ENCODE measurements around the gene SLC9A9. TPM values are rescaled to one million over a fixed set of nuclear protein-coding genes. Genes with fewer than 3 reads are reported as not detected.
"Not testable (repeated sequence)": the region's sequence is repeated elsewhere in the genome, so short reads cannot be mapped to it uniquely, and the experiment has no call there.

Gene SLC9A9
- total and polyA plus RNA-seq, 2 experiments from 2014 or later = 2.2 to 6.8 TPM

- TF ChIP-seq CTCF (IDR thresholded peaks at IDR 0.05; ENCODE audit: poor library complexity) = no peak
- no peak for TF ChIP-seq EZH2 (IDR thresholded peaks at IDR 0.05; ENCODE audit: borderline replicate concordance)
- TF ChIP-seq EZH2phosphoT487 (IDR thresholded peaks at IDR 0.05; ENCODE audit: low read depth, severe bottlenecking, unreplicated experiment) = no peak
- Histone ChIP-seq H3K4me3 (no peak overlapping the region), H3K36me3 (replicated peaks; ENCODE audit: insufficient read depth, low read depth) (no peaks in the 10 kb centered on the region), H3K27ac (peak overlapping the region; percentile 0), H4K20me1 (ENCODE audit: insufficient read depth, poor library complexity, severe bottlenecking) (no peaks in the 10 kb centered on the region), H3K9me2 (replicated peaks; ENCODE audit: insufficient read depth) (no peaks in the 10 kb centered on the region), H3K4me1 (ENCODE audit: insufficient read depth) (no peaks in the 10 kb centered on the region), H3K9me3 (ENCODE audit: low read depth) (no peaks in the 10 kb centered on the region), H3K79me2 (no peaks in the 10 kb centered on the region), H3K4me2 (no peak overlapping the region), H3K27me3 (no peaks in the 10 kb centered on the region), H2AFZ (no peak overlapping the region)
- 74% methylated on average over 1 of the region's 1 CpG for WGBS (ENCODE audit: low lambda C conversion rate, missing lambda C conversion rate)
- no peak for DNase-seq (ENCODE audit: low spot score)
These were observed 322.2 kb downstream of the SLC9A9 start for GRCh38 chr3:143526011-143526545.

- Histone ChIP-seq H3K4me3 (no peak overlapping the region), H3K4me1 (ENCODE audit: insufficient read depth) (no peaks in the 10 kb centered on the region), H3K9me3 (ENCODE audit: low read depth) (no peaks in the 10 kb centered on the region), H3K9me2 (replicated peaks; ENCODE audit: insufficient read depth) (no peaks in the 10 kb centered on the region), H4K20me1 (ENCODE audit: insufficient read depth, poor library complexity, severe bottlenecking) (no peaks in the 10 kb centered on the region), H3K27ac (no peak overlapping the region), H3K79me2 (no peaks in the 10 kb centered on the region), H3K27me3 (no peaks in the 10 kb centered on the region), H3K4me2 (no peak overlapping the region), H3K36me3 (replicated peaks; ENCODE audit: insufficient read depth, low read depth) (no peaks in the 10 kb centered on the region), H2AFZ (no peak overlapping the region)
- no peak for DNase-seq (ENCODE audit: low spot score)
- TF ChIP-seq EZH2 (IDR thresholded peaks at IDR 0.05; ENCODE audit: borderline replicate concordance) = no peak
- no peak for TF ChIP-seq EZH2phosphoT487 (IDR thresholded peaks at IDR 0.05; ENCODE audit: low read depth, severe bottlenecking, unreplicated experiment)
- TF ChIP-seq CTCF (IDR thresholded peaks at IDR 0.05; ENCODE audit: poor library complexity) = no peak
- WGBS (ENCODE audit: low lambda C conversion rate, missing lambda C conversion rate) = 86% methylated on average over 2 of the region's 2 CpGs
These were observed 322.9 kb downstream of the SLC9A9 start for GRCh38 chr3:143525408-143525807.

GRCh38 chr3:143521803-143522202, 326.5 kb downstream of the SLC9A9 start:
- DNase-seq (ENCODE audit: low spot score) = no peak
- Histone ChIP-seq H3K9me2 (replicated peaks; ENCODE audit: insufficient read depth) (no peaks in the 10 kb centered on the region), H3K4me3 (no peak overlapping the region), H3K27me3 (no peaks in the 10 kb centered on the region), H4K20me1 (ENCODE audit: insufficient read depth, poor library complexity, severe bottlenecking) (no peaks in the 10 kb centered on the region), H3K4me1 (ENCODE audit: insufficient read depth) (no peaks in the 10 kb centered on the region), H3K9me3 (ENCODE audit: low read depth) (no peaks in the 10 kb centered on the region), H3K4me2 (no peak overlapping the region), H3K27ac (no peak overlapping the region), H3K36me3 (replicated peaks; ENCODE audit: insufficient read depth, low read depth) (no peaks in the 10 kb centered on the region), H2AFZ (no peak overlapping the region), H3K79me2 (no peaks in the 10 kb centered on the region)
- no peak for TF ChIP-seq EZH2phosphoT487 (IDR thresholded peaks at IDR 0.05; ENCODE audit: low read depth, severe bottlenecking, unreplicated experiment)
- WGBS (ENCODE audit: low lambda C conversion rate, missing lambda C conversion rate) = 82% methylated on average over 2 of the region's 2 CpGs

DNA sequence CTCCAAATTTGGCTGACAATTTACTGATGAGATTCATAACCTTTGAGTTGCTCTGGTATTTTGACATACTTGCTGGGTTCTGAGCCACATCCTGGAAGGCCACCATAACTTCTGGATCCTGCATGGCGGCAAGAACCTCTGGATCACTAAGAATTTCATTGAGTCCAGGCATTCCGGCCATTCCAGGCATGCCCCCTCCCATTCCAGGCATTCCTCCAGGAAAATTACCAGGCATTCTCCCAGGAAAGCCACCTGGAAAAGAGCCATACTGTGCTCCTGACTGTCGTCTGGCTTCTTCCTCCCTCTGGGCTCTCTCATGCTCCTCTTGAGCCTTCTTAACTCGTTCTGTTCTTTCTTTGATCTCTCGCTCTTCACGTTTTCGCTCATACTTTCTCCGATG, 331.1 kb downstream of the SLC9A9 start:
- H3K4me2 ChIP-seq; H4K20me1 ChIP-seq (ENCODE audit: insufficient read depth, poor library complexity, severe bottlenecking); H3K36me3 ChIP-seq (replicated peaks; ENCODE audit: insufficient read depth, low read depth); H3K9me3 ChIP-seq (ENCODE audit: low read depth); H3K9me2 ChIP-seq (replicated peaks; ENCODE audit: insufficient read depth); H2AFZ ChIP-seq; DNase-seq (ENCODE audit: low spot score); H3K4me1 ChIP-seq (ENCODE audit: insufficient read depth); H3K79me2 ChIP-seq; H3K27ac ChIP-seq; H3K4me3 ChIP-seq; H3K27me3 ChIP-seq: not testable (repeated sequence)
- 81% methylated on average over 8 of the region's 8 CpGs for WGBS (ENCODE audit: low lambda C conversion rate, missing lambda C conversion rate)
